MCF 10A (cell line): Measurements from ENCODE around the gene SLC25A22. TPM values are rescaled to one million over a fixed set of nuclear protein-coding genes. Genes with fewer than 3 reads are reported as not detected.
A peak's percentile ranks its signal among the peaks of the same experiment; 100 is the strongest.

ENCODE experiments used
- BruUV-seq: library from RNA; stranded (reverse); fragments of 400-500 nt; replicated peaks from 2 replicates; lab custom pipeline; 2021; lab: Mats Ljungman, UMichigan
- CTCF ChIA-PET: fragments of 300-600 bp; sonication (Branson Sonifier 250); formaldehyde crosslinking; extraction: SDS; loops from one replicate; lab custom pipeline; 2021; ENCODE audit warnings: antibody characterized with exemption, inconsistent platforms; lab: Yijun Ruan, JAX
- POLR2A ChIA-PET: fragments of 300-600, 350-650 bp; sonication (Branson Sonifier 250); formaldehyde crosslinking; extraction: SDS; loops from one replicate; lab custom pipeline; 2020; ENCODE audit warnings: antibody characterized with exemption, inconsistent platforms; lab: Yijun Ruan, JAX
- DNase-seq: peaks from one replicate; pipeline ENCODE4 v3.0.0-alpha.2; 2018; ENCODE audit not compliant: unreplicated experiment
- H3K27ac Mint-ChIP-seq: one replicate; pipeline ENCODE4 v1.8.0; 2022; ENCODE audit warnings: mild to moderate bottlenecking, low read depth, mixed read lengths; ENCODE audit not compliant: unreplicated experiment
- H3K27me3 Mint-ChIP-seq: one replicate; pipeline ENCODE4 v1.8.0; 2022; ENCODE audit warnings: mixed read lengths; ENCODE audit not compliant: insufficient read depth, unreplicated experiment
- H3K36me3 Mint-ChIP-seq: one replicate; pipeline ENCODE4 v1.8.0; 2022; ENCODE audit warnings: mild to moderate bottlenecking, moderate library complexity, mixed read lengths; ENCODE audit not compliant: insufficient read depth, unreplicated experiment
- H3K4me1 Mint-ChIP-seq: one replicate; pipeline ENCODE4 v1.8.0; 2022; ENCODE audit warnings: mixed read lengths; ENCODE audit not compliant: insufficient read depth, unreplicated experiment
- H3K4me3 Mint-ChIP-seq: one replicate; pipeline ENCODE4 v1.8.0; 2022; ENCODE audit warnings: mild to moderate bottlenecking, moderate library complexity, mixed read lengths; ENCODE audit not compliant: unreplicated experiment
- H3K9me3 Mint-ChIP-seq: one replicate; pipeline ENCODE4 v1.8.0; 2022; ENCODE audit warnings: mixed read lengths; ENCODE audit not compliant: unreplicated experiment
- intact Hi-C: fragments of 100-400 bp; cut with micrococcal nuclease; formaldehyde crosslinking; loops from 2 replicates; pipeline ENCODE4 v1.14.1; 2022
- total RNA-seq: library from RNA; stranded (reverse); gene quantifications from 2 replicates; pipeline ENCODE4 v1.2.3, GENCODE V29; 2022
- TF ChIP-seq, protein P1 (sequence below): fragments of 200-600 bp; IDR thresholded peaks from one replicate; pipeline ENCODE4 v1.8.0; 2022; ENCODE audit warnings: antibody characterized with exemption, mild to moderate bottlenecking; ENCODE audit not compliant: unreplicated experiment

Gene SLC25A22
- total RNA-seq, 1 experiment from 2014 or later: 34.0 TPM

DNA sequence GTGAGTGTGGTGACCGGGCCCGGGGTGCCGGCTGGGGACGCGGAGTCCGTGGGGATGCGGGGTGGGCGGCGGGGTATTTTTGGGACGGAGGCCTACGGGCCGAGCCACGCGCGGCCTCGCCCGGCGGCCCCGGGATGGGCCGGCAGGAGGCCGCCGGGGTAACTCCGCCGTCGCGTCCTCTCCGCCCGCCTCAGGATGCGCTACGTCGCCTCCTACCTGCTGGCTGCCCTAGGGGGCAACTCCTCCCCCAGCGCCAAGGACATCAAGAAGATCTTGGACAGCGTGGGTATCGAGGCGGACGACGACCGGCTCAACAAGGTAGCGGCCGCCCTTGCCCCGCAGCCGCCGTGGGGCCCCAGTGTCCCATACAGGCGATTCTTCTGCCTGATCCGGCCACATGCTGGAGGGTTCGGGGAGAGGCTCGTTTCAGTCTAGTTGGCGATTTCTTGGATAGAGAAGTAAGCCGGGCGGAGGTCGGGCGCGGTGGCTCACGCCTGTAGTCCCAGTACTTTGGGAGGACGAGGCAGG is 12.0 kb upstream of the SLC25A22 start:
- BruUV-seq: TSS peak; percentile 74
- peaks cover 12% of the 10 kb centered on the region for H3K4me1 Mint-ChIP-seq

GRCh38 chr11:809287-810039 is 11.4 kb upstream of the SLC25A22 start, which contains the start of gene RPLP2:
Gene RPLP2 (plus strand): TSS chr11:809967. CDS start chr11:810235, 268 bp downstream.
- no TSS peak for BruUV-seq
- Mint-ChIP-seq H3K9me3 (no peaks in the 10 kb centered on the region), H3K4me1 (peaks cover 12% of the 10 kb centered on the region), H3K27ac (peak within 1 kb of the TSS; percentile 97), H3K36me3 (peaks cover 51% of the 10 kb centered on the region), H3K4me3 (peak within 1 kb of the TSS; percentile 95), H3K27me3 (no peaks in the 10 kb centered on the region)
- DNase-seq: peak; percentile 97
- CTCF ChIA-PET: interaction anchor here (0.7 kb wide), 1 partner anchor 32 kb away, joined by 3 read pairs; no protein-coding TSS in a partner anchor
- intact Hi-C loops: loop anchor here (5.0 kb wide), 1 partner anchor 33 kb away; the partner anchor contains the start of genes POLR2L and TSPAN4
- TF ChIP-seq, protein P1, sequence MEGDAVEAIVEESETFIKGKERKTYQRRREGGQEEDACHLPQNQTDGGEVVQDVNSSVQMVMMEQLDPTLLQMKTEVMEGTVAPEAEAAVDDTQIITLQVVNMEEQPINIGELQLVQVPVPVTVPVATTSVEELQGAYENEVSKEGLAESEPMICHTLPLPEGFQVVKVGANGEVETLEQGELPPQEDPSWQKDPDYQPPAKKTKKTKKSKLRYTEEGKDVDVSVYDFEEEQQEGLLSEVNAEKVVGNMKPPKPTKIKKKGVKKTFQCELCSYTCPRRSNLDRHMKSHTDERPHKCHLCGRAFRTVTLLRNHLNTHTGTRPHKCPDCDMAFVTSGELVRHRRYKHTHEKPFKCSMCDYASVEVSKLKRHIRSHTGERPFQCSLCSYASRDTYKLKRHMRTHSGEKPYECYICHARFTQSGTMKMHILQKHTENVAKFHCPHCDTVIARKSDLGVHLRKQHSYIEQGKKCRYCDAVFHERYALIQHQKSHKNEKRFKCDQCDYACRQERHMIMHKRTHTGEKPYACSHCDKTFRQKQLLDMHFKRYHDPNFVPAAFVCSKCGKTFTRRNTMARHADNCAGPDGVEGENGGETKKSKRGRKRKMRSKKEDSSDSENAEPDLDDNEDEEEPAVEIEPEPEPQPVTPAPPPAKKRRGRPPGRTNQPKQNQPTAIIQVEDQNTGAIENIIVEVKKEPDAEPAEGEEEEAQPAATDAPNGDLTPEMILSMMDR: no peak
- POLR2A ChIA-PET: interaction anchor here (0.5 to 8.3 kb wide), 25 partner anchors 9 to 600 kb away, joined by 3 to 149 read pairs (median 4); partner anchors contain the start of genes AP2A2, CD151, CEND1 and GATD1

More for the DNA sequence above, 12.0 kb upstream of the SLC25A22 start:
- H3K27ac Mint-ChIP-seq: peak overlapping the region; percentile 97
- no peaks in the 10 kb centered on the region for H3K27me3 Mint-ChIP-seq
- H3K4me3 Mint-ChIP-seq: peak overlapping the region; percentile 95
- no peaks in the 10 kb centered on the region for H3K9me3 Mint-ChIP-seq
- DNase-seq: no peak
- TF ChIP-seq, protein P1: no peak
- ChIA-PET POLR2A (interaction anchor here (0.6 to 8.3 kb wide), 20 partner anchors 9 to 304 kb away, joined by 3 to 149 read pairs (median 6); partner anchors contain the start of genes CD151, GATD1, IRF7 and PHRF1), CTCF (no interaction called here)
- peaks cover 48% of the 10 kb centered on the region for H3K36me3 Mint-ChIP-seq
- intact Hi-C loops: no loop called here

DNA sequence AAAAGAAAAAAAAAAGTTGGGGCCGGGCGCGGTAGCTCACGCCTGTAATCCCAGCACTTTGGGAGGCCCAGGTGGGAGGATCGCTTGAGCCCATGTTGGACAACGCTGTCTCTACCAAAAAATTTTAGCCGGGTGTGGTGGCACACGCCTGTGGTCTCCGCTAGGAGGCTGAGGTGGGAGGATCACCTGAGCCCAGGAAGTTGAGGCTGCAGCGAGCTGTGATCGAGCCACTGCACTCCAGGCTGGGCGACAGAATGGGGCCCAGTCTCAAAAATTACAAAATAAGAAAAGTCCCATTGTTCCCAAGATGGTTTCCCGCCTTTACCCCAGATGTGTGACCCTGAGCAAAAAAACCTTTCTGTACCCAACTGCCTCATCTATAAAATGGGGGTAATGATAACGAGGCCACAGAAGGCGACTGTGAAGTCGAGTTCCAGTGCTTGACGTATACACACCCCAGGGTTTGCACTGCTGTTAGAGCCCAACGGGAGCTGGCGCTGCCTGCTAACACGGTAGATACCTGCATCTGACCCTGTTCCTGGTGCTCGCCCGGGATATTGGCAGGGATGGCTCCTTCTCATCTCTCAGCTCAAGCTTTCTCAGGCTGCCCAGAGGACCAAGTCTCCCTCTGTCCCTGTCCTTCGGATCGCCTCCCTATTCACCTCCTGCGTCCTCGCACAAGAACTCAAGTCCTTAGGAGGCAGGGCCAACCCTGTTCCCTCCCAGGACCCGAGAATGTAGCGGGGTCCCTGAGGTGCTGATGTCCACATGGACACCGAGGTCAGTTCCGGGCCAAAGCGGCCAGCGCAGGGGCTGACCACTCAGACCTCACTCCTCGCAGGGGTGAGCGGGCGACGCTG is 10.6 kb upstream of the SLC25A22 start:
- peaks cover 12% of the 10 kb centered on the region for H3K4me1 Mint-ChIP-seq
- H3K27ac Mint-ChIP-seq: peak overlapping the region; percentile 97
- H3K4me3 Mint-ChIP-seq: peak overlapping the region; percentile 95
- intact Hi-C loops: loop anchor here (5.0 kb wide), 1 partner anchor 34 kb away; the partner anchor contains the start of genes POLR2L and TSPAN4
- DNase-seq: no peak
- ChIA-PET POLR2A (interaction anchor here (0.7 to 8.3 kb wide), 22 partner anchors 8 to 599 kb away, joined by 3 to 149 read pairs (median 6); partner anchors contain the start of genes AP2A2, CD151, CEND1 and DEAF1), CTCF (interaction anchor here (0.7 to 0.8 kb wide), 2 partner anchors 44 to 110 kb away, joined by 3 to 4 read pairs; no protein-coding TSS in a partner anchor)
- H3K9me3 Mint-ChIP-seq: no peaks in the 10 kb centered on the region
- TSS peak; percentile 73 for BruUV-seq
- TF ChIP-seq, protein P1: no peak
- no peaks in the 10 kb centered on the region for H3K27me3 Mint-ChIP-seq
- H3K36me3 Mint-ChIP-seq: peaks cover 56% of the 10 kb centered on the region
